Memory B cell (primary cell): ENCODE measurements around the gene VTI1A.

ENCODE experiments used
- ATAC-seq: fragments of 150-1000 bp; cut with Tn5 transposase; 2 replicates; pipeline ENCODE4 v1.10.0; 2021; ENCODE audit warnings: low read depth, mild to moderate bottlenecking, moderate library complexity
- DNase-seq, 2 donors: peaks; one replicate each; pipeline ENCODE4 v3.0.0; 2022; ENCODE audit warnings: low spot score in 2 of 2
- H3K27ac Mint-ChIP-seq: one replicate; pipeline ENCODE4 v1.8.0; 2022; ENCODE audit warnings: mild to moderate bottlenecking, moderate library complexity, mixed read lengths
- H3K27me3 Mint-ChIP-seq: one replicate; pipeline ENCODE4 v1.8.0; 2022; ENCODE audit warnings: mixed read lengths
- H3K36me3 Mint-ChIP-seq: one replicate; pipeline ENCODE4 v1.8.0; 2022; ENCODE audit warnings: mild to moderate bottlenecking, mixed read lengths
- H3K4me1 Mint-ChIP-seq: one replicate; pipeline ENCODE4 v1.8.0; 2022; ENCODE audit warnings: mixed read lengths
- H3K4me3 Mint-ChIP-seq: one replicate; pipeline ENCODE4 v1.8.0; 2022; ENCODE audit warnings: mild to moderate bottlenecking, moderate library complexity, mixed read lengths
- H3K9me3 Mint-ChIP-seq: one replicate; pipeline ENCODE4 v1.8.0; 2022; ENCODE audit warnings: mixed read lengths

Gene VTI1A

DNA sequence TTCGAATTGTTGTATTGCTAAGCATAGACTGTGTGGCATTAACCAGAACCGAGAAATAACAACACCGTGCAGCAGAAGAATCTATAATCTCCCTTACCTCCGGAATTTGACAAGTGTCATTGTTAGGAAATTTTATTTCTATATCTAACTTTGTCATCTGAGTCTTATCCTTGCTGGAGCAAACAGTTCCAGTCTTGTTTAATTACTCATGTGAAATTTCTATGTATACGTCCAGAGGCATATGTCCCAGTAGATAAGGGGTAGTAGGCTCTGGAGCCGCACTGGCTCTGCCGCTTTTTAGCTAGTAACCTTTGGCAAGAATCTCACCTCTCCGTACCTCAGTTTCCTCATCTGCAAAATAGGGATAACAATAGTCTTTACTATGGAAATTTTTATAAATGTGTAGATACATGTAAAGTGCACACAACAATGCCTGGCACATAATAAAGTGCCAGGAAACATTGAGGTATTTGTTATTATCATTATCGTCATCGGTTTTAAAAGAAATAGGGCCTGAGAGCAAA is 228.6 kb downstream of the VTI1A start:
- H3K36me3 Mint-ChIP-seq = peaks cover 19% of the 10 kb centered on the region
- no peaks in the 10 kb centered on the region for H3K4me1 Mint-ChIP-seq
- DNase-seq = no peak

GRCh38 chr10:112677689-112678088 is 230.7 kb downstream of the VTI1A start:
- no peak for DNase-seq
- Mint-ChIP-seq H3K27ac (no peak overlapping the region), H3K27me3 (no peaks in the 10 kb centered on the region), H3K9me3 (no peaks in the 10 kb centered on the region), H3K36me3 (peaks cover 13% of the 10 kb centered on the region), H3K4me1 (no peaks in the 10 kb centered on the region), H3K4me3 (no peak overlapping the region)
- no peak for ATAC-seq

More for the DNA sequence above, 228.6 kb downstream of the VTI1A start:
- H3K4me3 Mint-ChIP-seq = no peak overlapping the region
- H3K27me3 Mint-ChIP-seq = no peaks in the 10 kb centered on the region
- H3K9me3 Mint-ChIP-seq = no peaks in the 10 kb centered on the region
- no peak overlapping the region for H3K27ac Mint-ChIP-seq
- no peak for ATAC-seq

DNA sequence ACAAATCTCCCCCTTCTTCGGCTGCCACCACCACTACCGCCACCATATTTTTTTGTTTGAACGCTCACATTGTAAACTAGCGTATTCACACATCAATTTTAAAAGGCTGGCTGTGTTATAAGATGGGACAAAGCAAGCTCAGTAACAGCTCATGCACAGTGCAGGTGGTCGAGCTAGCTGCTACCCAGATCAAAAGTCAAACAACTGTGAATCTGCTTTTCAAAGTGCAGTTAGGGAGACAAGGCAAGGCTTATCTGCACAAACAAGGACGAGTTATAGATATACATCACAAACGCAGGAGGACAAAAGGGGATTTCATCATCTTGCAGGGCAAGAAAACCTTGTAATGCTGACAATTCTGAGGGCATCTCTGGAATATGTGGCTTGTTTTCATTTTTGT is 231.6 kb downstream of the VTI1A start:
- Mint-ChIP-seq H3K4me1 (no peaks in the 10 kb centered on the region), H3K27me3 (no peaks in the 10 kb centered on the region), H3K9me3 (no peaks in the 10 kb centered on the region), H3K36me3 (peaks cover 9% of the 10 kb centered on the region), H3K27ac (no peak overlapping the region), H3K4me3 (no peak overlapping the region)
- DNase-seq (no peak), ATAC-seq (no peak)

GRCh38 chr10:112678987-112679386 is 232.0 kb downstream of the VTI1A start:
- no peaks in the 10 kb centered on the region for H3K9me3 Mint-ChIP-seq
- H3K27ac Mint-ChIP-seq = no peak overlapping the region
- DNase-seq (no peak), ATAC-seq (no peak)
- no peaks in the 10 kb centered on the region for H3K4me1 Mint-ChIP-seq
- H3K36me3 Mint-ChIP-seq = peaks cover 9% of the 10 kb centered on the region
- H3K27me3 Mint-ChIP-seq = no peaks in the 10 kb centered on the region
- H3K4me3 Mint-ChIP-seq = no peak overlapping the region

DNA sequence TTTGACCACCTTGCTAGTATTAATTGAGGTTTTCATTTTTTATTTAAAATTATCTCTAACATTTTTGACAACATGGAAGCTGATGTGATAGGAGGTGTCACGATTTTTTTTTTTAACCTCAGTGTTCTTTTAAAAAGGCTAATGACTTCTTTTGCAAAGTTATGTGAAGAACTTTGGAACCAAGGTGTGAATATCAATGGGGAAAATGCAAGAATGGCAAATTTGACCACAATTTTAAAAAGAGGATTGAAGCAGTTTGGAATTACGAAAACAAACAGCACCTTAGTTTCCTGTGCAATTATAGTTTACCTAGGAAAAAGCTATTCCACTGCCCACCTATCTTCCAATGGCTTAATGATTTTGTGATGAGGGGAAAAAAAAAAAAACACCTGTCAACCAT is 232.4 kb downstream of the VTI1A start:
- no peaks in the 10 kb centered on the region for H3K27me3 Mint-ChIP-seq
- H3K4me3 Mint-ChIP-seq = no peak overlapping the region
- H3K4me1 Mint-ChIP-seq = no peaks in the 10 kb centered on the region
- no peaks in the 10 kb centered on the region for H3K9me3 Mint-ChIP-seq
- no peak for DNase-seq
- H3K27ac Mint-ChIP-seq = no peak overlapping the region
- ATAC-seq = no peak
- H3K36me3 Mint-ChIP-seq = peaks cover 7% of the 10 kb centered on the region

DNA sequence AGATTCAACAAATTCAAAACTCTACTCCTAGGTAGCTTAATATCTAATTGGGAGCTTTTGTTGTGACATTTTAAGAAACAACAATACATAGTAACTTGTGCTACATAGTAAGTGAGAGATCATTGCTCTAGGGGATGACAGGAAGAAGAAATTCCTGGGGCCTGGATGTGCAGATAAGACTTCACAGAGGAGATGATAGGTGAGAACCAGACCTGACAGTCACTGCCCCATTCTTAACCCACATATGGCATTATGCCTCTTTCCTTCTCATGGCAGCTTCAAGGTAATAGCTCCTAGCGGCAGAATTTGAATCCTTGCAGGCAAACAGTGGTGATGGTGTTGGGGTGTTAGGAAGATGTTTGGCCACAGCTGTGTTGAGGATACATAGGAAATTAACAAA is 233.6 kb downstream of the VTI1A start:
- Mint-ChIP-seq H3K4me1 (no peaks in the 10 kb centered on the region), H3K4me3 (no peak overlapping the region), H3K36me3 (peaks cover 7% of the 10 kb centered on the region), H3K9me3 (no peaks in the 10 kb centered on the region), H3K27me3 (no peaks in the 10 kb centered on the region), H3K27ac (no peak overlapping the region)
- ATAC-seq (no peak), DNase-seq (no peak)

GRCh38 chr10:112687647-112688046 is 240.6 kb downstream of the VTI1A start:
- DNase-seq = no peak
- no peak for ATAC-seq
- no peaks in the 10 kb centered on the region for H3K27me3 Mint-ChIP-seq
- no peaks in the 10 kb centered on the region for H3K9me3 Mint-ChIP-seq
- peaks cover 31% of the 10 kb centered on the region for H3K36me3 Mint-ChIP-seq
- no peak overlapping the region for H3K4me3 Mint-ChIP-seq
- H3K4me1 Mint-ChIP-seq = no peaks in the 10 kb centered on the region
- no peak overlapping the region for H3K27ac Mint-ChIP-seq

GRCh38 chr10:112689327-112690072 is 242.5 kb downstream of the VTI1A start:
- ATAC-seq (no peak), DNase-seq (no peak)
- peaks cover 33% of the 10 kb centered on the region for H3K36me3 Mint-ChIP-seq
- H3K27me3 Mint-ChIP-seq = no peaks in the 10 kb centered on the region
- H3K9me3 Mint-ChIP-seq = no peaks in the 10 kb centered on the region
- no peak overlapping the region for H3K27ac Mint-ChIP-seq
- no peak overlapping the region for H3K4me3 Mint-ChIP-seq
- no peaks in the 10 kb centered on the region for H3K4me1 Mint-ChIP-seq

- Mint-ChIP-seq H3K9me3 (no peaks in the 10 kb centered on the region), H3K27me3 (no peaks in the 10 kb centered on the region), H3K4me1 (no peaks in the 10 kb centered on the region), H3K36me3 (peaks cover 10% of the 10 kb centered on the region), H3K27ac (no peak overlapping the region), H3K4me3 (no peak overlapping the region)
- DNase-seq (no peak), ATAC-seq (no peak)
Observed at GRCh38 chr10:112695539-112695938, 248.5 kb downstream of the VTI1A start.

- no peak for ATAC-seq
- Mint-ChIP-seq H3K4me3 (no peak overlapping the region), H3K9me3 (no peaks in the 10 kb centered on the region), H3K27me3 (no peaks in the 10 kb centered on the region), H3K27ac (no peak overlapping the region), H3K4me1 (no peaks in the 10 kb centered on the region), H3K36me3 (peaks cover 10% of the 10 kb centered on the region)
- DNase-seq = no peak
Observed at GRCh38 chr10:112696592-112696991, 249.6 kb downstream of the VTI1A start.

- Mint-ChIP-seq H3K27ac (no peak overlapping the region), H3K4me3 (no peak overlapping the region), H3K4me1 (no peaks in the 10 kb centered on the region), H3K27me3 (no peaks in the 10 kb centered on the region), H3K9me3 (no peaks in the 10 kb centered on the region), H3K36me3 (peaks cover 6% of the 10 kb centered on the region)
- ATAC-seq (no peak), DNase-seq (no peak)
Observed at GRCh38 chr10:112698133-112698817, 251.3 kb downstream of the VTI1A start.

GRCh38 chr10:112698818-112699164 is 251.8 kb downstream of the VTI1A start:
- H3K4me1 Mint-ChIP-seq = no peaks in the 10 kb centered on the region
- no peak overlapping the region for H3K4me3 Mint-ChIP-seq
- DNase-seq (no peak), ATAC-seq (no peak)
- no peaks in the 10 kb centered on the region for H3K9me3 Mint-ChIP-seq
- H3K27ac Mint-ChIP-seq = no peak overlapping the region
- H3K36me3 Mint-ChIP-seq = peaks cover 6% of the 10 kb centered on the region
- no peaks in the 10 kb centered on the region for H3K27me3 Mint-ChIP-seq

DNA sequence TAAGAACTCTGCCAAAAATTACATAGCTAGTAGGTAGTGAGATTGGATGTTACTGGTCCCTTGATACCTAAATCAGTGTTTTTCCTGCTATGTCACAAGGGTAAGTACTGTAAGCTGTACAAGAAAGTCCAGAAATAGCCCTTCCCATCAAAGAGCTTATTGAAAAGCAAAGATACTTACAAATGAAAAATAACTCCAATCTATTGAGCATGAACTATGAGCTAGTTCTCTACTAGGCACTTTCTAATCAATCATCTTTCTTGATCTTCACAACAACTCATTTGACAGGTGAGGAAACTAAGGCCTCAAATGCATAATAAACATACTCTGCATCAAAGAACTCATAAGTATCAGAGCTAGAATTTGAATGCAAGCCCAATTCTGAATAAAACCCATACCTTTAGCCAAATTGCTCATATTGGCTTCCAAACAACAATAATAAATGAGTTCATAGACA is 253.2 kb downstream of the VTI1A start:
- Mint-ChIP-seq H3K4me3 (no peak overlapping the region), H3K27me3 (no peaks in the 10 kb centered on the region), H3K4me1 (no peaks in the 10 kb centered on the region), H3K36me3 (peaks cover 6% of the 10 kb centered on the region), H3K9me3 (no peaks in the 10 kb centered on the region), H3K27ac (no peak overlapping the region)
- DNase-seq = no peak
- no peak for ATAC-seq

- no peak for DNase-seq
- ATAC-seq = no peak
- no peak overlapping the region for H3K4me3 Mint-ChIP-seq
- H3K27me3 Mint-ChIP-seq = no peaks in the 10 kb centered on the region
- H3K4me1 Mint-ChIP-seq = no peaks in the 10 kb centered on the region
- peaks cover 10% of the 10 kb centered on the region for H3K36me3 Mint-ChIP-seq
- no peak overlapping the region for H3K27ac Mint-ChIP-seq
- H3K9me3 Mint-ChIP-seq = no peaks in the 10 kb centered on the region
Observed at GRCh38 chr10:112701211-112701877, 254.3 kb downstream of the VTI1A start.
